HCT116 (cell line): ENCODE data around the gene EXOC4. TPM values are rescaled to one million over a fixed set of nuclear protein-coding genes. Genes with fewer than 3 reads are reported as not detected.

Source experiments
- ATAC-seq: fragments of 200-7000 bp; cut with Tn5 transposase; 2 replicates; pipeline ENCODE4 v1.9.1; 2020; ENCODE audit warnings: mild to moderate bottlenecking, moderate library complexity
- BruUV-seq: library from RNA; stranded (reverse); fragments of 400-500 nt; replicated peaks from 2 replicates; lab custom pipeline; 2021; lab: Mats Ljungman, UMichigan
- CTCF ChIA-PET: fragments of 300-600 bp; sonication (Branson Sonifier 250); formaldehyde crosslinking; loops from one replicate; lab custom pipeline; 2021; ENCODE audit warnings: antibody characterized with exemption; lab: Charles Lee
- POLR2A ChIA-PET: fragments of 300-600, 350-600 bp; sonication (Branson Sonifier 250); formaldehyde crosslinking; loops from one replicate; lab custom pipeline; 2021; ENCODE audit warnings: antibody characterized with exemption; lab: Charles Lee
- RAD21 ChIA-PET, 2 experiments: fragments of 300-600 bp; sonication (Branson Sonifier 250); formaldehyde crosslinking; loops; one replicate each; lab custom pipeline; 2023; ENCODE audit warnings: low total read pairs in 2 of 2; ENCODE audit not compliant: uncharacterized antibody in 2 of 2, unreplicated experiment in 2 of 2, low non-redundant PET in 1 of 2; lab: Charles Lee
- DNase-seq: peaks from one replicate; pipeline ENCODE4 v3.0.0-alpha.2; 2010; ENCODE audit warnings: low read depth, low spot score
- H2AFZ ChIP-seq: fragments of 200-600 bp; shearing (Covaris generic), sonication (generic); 2 replicates; pipeline ENCODE4 v1.6.1; 2017; ENCODE audit warnings: low read depth, mixed run types, mixed read lengths, antibody characterized with exemption, low read length; ENCODE audit not compliant: poor library complexity, severe bottlenecking
- H3K27ac ChIP-seq: 2 replicates; pipeline ENCODE4 v1.5.1; 2012; ENCODE audit warnings: low read depth, low read length
- H3K27me3 ChIP-seq: fragments of 200-600 bp; sonication (generic); 2 replicates; pipeline ENCODE4 v1.6.1; 2016; ENCODE audit warnings: mixed run types, low read length, mixed read lengths; ENCODE audit not compliant: insufficient read depth
- H3K36me3 ChIP-seq, 2 experiments: fragments of 200-500 bp in 1 of 2; fragments of 200-600 bp in 1 of 2; sonication (Bioruptor generic) in 1 of 2; sonication (generic) in 1 of 2; 2 replicates each; pipeline versions ENCODE4 v1.5.1 to v1.6.1; 2014 to 2016; ENCODE audit warnings: low read length in 2 of 2, inconsistent platforms in 1 of 2, mixed read lengths in 1 of 2, mixed run types in 1 of 2; ENCODE audit not compliant: insufficient read depth in 2 of 2, control insufficient read depth in 1 of 2
- H3K4me1 ChIP-seq, 2 experiments: fragments of 200-600 bp in 1 of 2; sonication (generic) in 1 of 2; 2 replicates each; pipeline versions ENCODE4 v1.5.1 to v1.6.1; 2012 to 2017; ENCODE audit warnings: low read length in 2 of 2, inconsistent platforms in 1 of 2, mild to moderate bottlenecking in 1 of 2, mixed read lengths in 1 of 2, mixed run types in 1 of 2, moderate library complexity in 1 of 2; ENCODE audit not compliant: insufficient read depth in 2 of 2, control insufficient read depth in 1 of 2
- H3K4me2 ChIP-seq: fragments of 200-600 bp; sonication (generic); 2 replicates; pipeline ENCODE4 v1.6.1; 2017; ENCODE audit warnings: mixed run types, low read length, mixed read lengths
- H3K4me3 ChIP-seq, 2 experiments: fragments of 200-600 bp in 1 of 2; sonication (generic) in 1 of 2; replicated peaks in 1 of 2; 2 replicates each; pipeline ENCODE4 v1.5.1; 2011 to 2016; ENCODE audit warnings: low read length in 2 of 2, control low read depth in 1 of 2, low read depth in 1 of 2, mild to moderate bottlenecking in 1 of 2, mixed read lengths in 1 of 2, mixed run types in 1 of 2
- H3K79me2 ChIP-seq: fragments of 200-600 bp; sonication (generic); 2 replicates; pipeline ENCODE4 v1.6.1; 2017; ENCODE audit warnings: mild to moderate bottlenecking, mixed run types, low read length, moderate library complexity, mixed read lengths; ENCODE audit not compliant: insufficient read depth
- H3K9ac ChIP-seq: fragments of 200-600 bp; sonication (generic); 2 replicates; pipeline ENCODE4 v1.6.1; 2016; ENCODE audit warnings: low read length, mixed read lengths
- H3K9me2 ChIP-seq: fragments of 200-600 bp; sonication (generic), shearing (Covaris generic); 2 replicates; pipeline ENCODE4 v1.6.1; 2017; ENCODE audit warnings: mixed run types, mild to moderate bottlenecking, moderate library complexity; ENCODE audit not compliant: insufficient read depth
- H3K9me3 ChIP-seq, 2 experiments: fragments of 200-500 bp in 1 of 2; fragments of 200-600 bp in 1 of 2; sonication (Bioruptor generic) in 1 of 2; sonication (generic) in 1 of 2; 2 replicates each; pipeline ENCODE4 v1.6.1; 2014 to 2017; ENCODE audit warnings: low read length in 2 of 2, mixed read lengths in 2 of 2, inconsistent platforms in 1 of 2, low read depth in 1 of 2, mild to moderate bottlenecking in 1 of 2, mixed run types in 1 of 2, moderate library complexity in 1 of 2; ENCODE audit not compliant: control insufficient read depth in 1 of 2, insufficient read depth in 1 of 2
- H4K20me1 ChIP-seq: fragments of 200-600 bp; sonication (generic), shearing (Covaris generic); 2 replicates; pipeline ENCODE4 v1.6.1; 2017; ENCODE audit warnings: mixed run types, mild to moderate bottlenecking, moderate library complexity; ENCODE audit not compliant: insufficient read depth
- CBX3 ChIP-seq: IDR thresholded peaks from 2 replicates; pipeline ENCODE4 v1.6.1; 2012; ENCODE audit warnings: low read depth
- CEBPB ChIP-seq: IDR thresholded peaks from 2 replicates; pipeline ENCODE4 v1.6.1; 2012; ENCODE audit warnings: low read depth
- ELF1 ChIP-seq: IDR thresholded peaks from 2 replicates; pipeline ENCODE4 v1.6.1; 2012; ENCODE audit warnings: low read depth, borderline replicate concordance
- EZH2phosphoT487 ChIP-seq: fragments of 200-600 bp; IDR thresholded peaks from 2 replicates; pipeline ENCODE4 v1.6.1; 2018; ENCODE audit warnings: antibody characterized with exemption, borderline replicate concordance
- FOSL1 ChIP-seq: IDR thresholded peaks from 2 replicates; pipeline ENCODE4 v1.6.1; 2012; ENCODE audit warnings: low read depth
- JUND ChIP-seq: IDR thresholded peaks from 2 replicates; pipeline ENCODE4 v1.6.1; 2012
- POLR2A ChIP-seq: IDR thresholded peaks from 2 replicates; pipeline ENCODE4 v1.7.0; 2011; ENCODE audit warnings: borderline replicate concordance; ENCODE audit not compliant: insufficient read depth, insufficient read length; ENCODE audit errors: extremely low read depth
- POLR2AphosphoS5 ChIP-seq: IDR thresholded peaks from 2 replicates; pipeline ENCODE4 v1.6.1; 2011; ENCODE audit warnings: mild to moderate bottlenecking, low read depth, low read length, moderate library complexity
- REST ChIP-seq: IDR thresholded peaks from 2 replicates; pipeline ENCODE4 v1.6.1; 2012; ENCODE audit warnings: low read depth
- SP1 ChIP-seq: IDR thresholded peaks from 2 replicates; pipeline ENCODE4 v1.6.1; 2012; ENCODE audit warnings: low read depth
- SRF ChIP-seq: IDR thresholded peaks from 2 replicates; pipeline ENCODE4 v1.6.1; 2012; ENCODE audit warnings: low read depth
- YY1 ChIP-seq: IDR thresholded peaks from 2 replicates; pipeline ENCODE4 v1.6.1; 2011; ENCODE audit warnings: low read length, low read depth, moderate library complexity, mild to moderate bottlenecking; ENCODE audit not compliant: insufficient replicate concordance; ENCODE audit errors: extremely low read depth
- ZBTB33 ChIP-seq: IDR thresholded peaks from 2 replicates; pipeline ENCODE4 v1.6.1; 2011; ENCODE audit warnings: mild to moderate bottlenecking, low read length, moderate library complexity; ENCODE audit not compliant: insufficient replicate concordance; ENCODE audit errors: extremely low read depth
- intact Hi-C: fragments of 100-400 bp; cut with micrococcal nuclease; formaldehyde crosslinking; loops from 2 replicates; pipeline ENCODE4 v1.10.0; 2022
- total RNA-seq: library from RNA; stranded (reverse); gene quantifications from one replicate; pipeline ENCODE4 v1.2.1, GENCODE V29; 2021; ENCODE audit not compliant: unreplicated experiment
- TF ChIP-seq, protein P1 (sequence below), 3 experiments: fragments of 200-600 bp in 1 of 3; sonication (generic) in 1 of 3; IDR thresholded peaks in 2 of 3; conservative IDR thresholded peaks in 1 of 3; 2 replicates each; pipeline ENCODE4 v1.5.1; 2012 to 2017; ENCODE audit warnings: low read depth in 2 of 3, low read length in 2 of 3, antibody characterized with exemption in 1 of 3, borderline replicate concordance in 1 of 3, control low read depth in 1 of 3, mild to moderate bottlenecking in 1 of 3, mixed read lengths in 1 of 3, mixed run types in 1 of 3, moderate library complexity in 1 of 3; ENCODE audit not compliant: insufficient read depth in 1 of 3
- TF ChIP-seq, protein P2 (sequence below): IDR thresholded peaks from 2 replicates; pipeline ENCODE4 v1.6.1; 2012
- TF ChIP-seq, protein P3 (sequence below): IDR thresholded peaks from 2 replicates; pipeline ENCODE4 v1.6.1; 2012

The EXOC4 gene
- total RNA-seq, 1 experiment from 2014 or later: 40.3 TPM

- BruUV-seq: no TSS peak
- DNase-seq (no peak), ATAC-seq (no peak)
- no peaks in the 10 kb centered on the region for H3K4me1 ChIP-seq
- POLR2A ChIA-PET: no interaction called here
- H3K27me3 ChIP-seq: no peaks in the 10 kb centered on the region
- no peak overlapping the region for H3K27ac ChIP-seq
- H3K9me3 ChIP-seq: no peaks in the 10 kb centered on the region
- no peak overlapping the region for H2AFZ ChIP-seq
- no peaks in the 10 kb centered on the region for H3K36me3 ChIP-seq
- no peaks in the 10 kb centered on the region for H4K20me1 ChIP-seq
- H3K79me2 ChIP-seq: no peaks in the 10 kb centered on the region
- CTCF ChIA-PET: no interaction called here
- H3K9ac ChIP-seq: no peak overlapping the region
- no peaks in the 10 kb centered on the region for H3K9me2 ChIP-seq
- H3K4me3 ChIP-seq: no peak overlapping the region
- no peak for TF ChIP-seq POLR2A
- TF ChIP-seq REST: no peak
- TF ChIP-seq, protein P1, sequence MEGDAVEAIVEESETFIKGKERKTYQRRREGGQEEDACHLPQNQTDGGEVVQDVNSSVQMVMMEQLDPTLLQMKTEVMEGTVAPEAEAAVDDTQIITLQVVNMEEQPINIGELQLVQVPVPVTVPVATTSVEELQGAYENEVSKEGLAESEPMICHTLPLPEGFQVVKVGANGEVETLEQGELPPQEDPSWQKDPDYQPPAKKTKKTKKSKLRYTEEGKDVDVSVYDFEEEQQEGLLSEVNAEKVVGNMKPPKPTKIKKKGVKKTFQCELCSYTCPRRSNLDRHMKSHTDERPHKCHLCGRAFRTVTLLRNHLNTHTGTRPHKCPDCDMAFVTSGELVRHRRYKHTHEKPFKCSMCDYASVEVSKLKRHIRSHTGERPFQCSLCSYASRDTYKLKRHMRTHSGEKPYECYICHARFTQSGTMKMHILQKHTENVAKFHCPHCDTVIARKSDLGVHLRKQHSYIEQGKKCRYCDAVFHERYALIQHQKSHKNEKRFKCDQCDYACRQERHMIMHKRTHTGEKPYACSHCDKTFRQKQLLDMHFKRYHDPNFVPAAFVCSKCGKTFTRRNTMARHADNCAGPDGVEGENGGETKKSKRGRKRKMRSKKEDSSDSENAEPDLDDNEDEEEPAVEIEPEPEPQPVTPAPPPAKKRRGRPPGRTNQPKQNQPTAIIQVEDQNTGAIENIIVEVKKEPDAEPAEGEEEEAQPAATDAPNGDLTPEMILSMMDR (IDR thresholded peaks at IDR 0.05 in 2 of 3, conservative IDR thresholded peaks at IDR 0.05 in 1 of 3; ENCODE audit: borderline replicate concordance in 1 of 3, insufficient read depth in 1 of 3, low read depth in 2 of 3, low read length in 2 of 3): no peak
- TF ChIP-seq, protein P2, sequence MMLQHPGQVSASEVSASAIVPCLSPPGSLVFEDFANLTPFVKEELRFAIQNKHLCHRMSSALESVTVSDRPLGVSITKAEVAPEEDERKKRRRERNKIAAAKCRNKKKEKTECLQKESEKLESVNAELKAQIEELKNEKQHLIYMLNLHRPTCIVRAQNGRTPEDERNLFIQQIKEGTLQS: no peak
- TF ChIP-seq SRF: no peak
- no peak for TF ChIP-seq ZBTB33
- TF ChIP-seq YY1: no peak
- TF ChIP-seq POLR2AphosphoS5: no peak
- no peak for TF ChIP-seq SP1
- TF ChIP-seq FOSL1: no peak
- TF ChIP-seq EZH2phosphoT487: no peak
- TF ChIP-seq CEBPB: no peak
- TF ChIP-seq, protein P3, sequence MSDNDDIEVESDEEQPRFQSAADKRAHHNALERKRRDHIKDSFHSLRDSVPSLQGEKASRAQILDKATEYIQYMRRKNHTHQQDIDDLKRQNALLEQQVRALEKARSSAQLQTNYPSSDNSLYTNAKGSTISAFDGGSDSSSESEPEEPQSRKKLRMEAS: no peak
- TF ChIP-seq ELF1: no peak
- no peak for TF ChIP-seq CBX3
- TF ChIP-seq JUND: no peak
- RAD21 ChIA-PET: no interaction called here
- intact Hi-C loops: no loop called here
- no peak overlapping the region for H3K4me2 ChIP-seq
Observed at GRCh38 chr7:133873631-133874030, 620.8 kb downstream of the EXOC4 start.
